B cell (primary cell): ENCODE measurements around the gene HLCS. TPM values are rescaled to one million over a fixed set of nuclear protein-coding genes. Genes with fewer than 3 reads are reported as not detected.

Source experiments
- ATAC-seq: fragments of 200-7000 bp; cut with Tn5 transposase; one replicate; pipeline ENCODE4 v1.10.0; 2021; ENCODE audit warnings: low read depth, mild to moderate bottlenecking, moderate number of reproducible peaks, moderate library complexity
- CTCF ChIA-PET: fragments of 350-600 bp; sonication (Branson Sonifier 250); formaldehyde crosslinking; loops from one replicate; lab custom pipeline; 2021; ENCODE audit warnings: antibody characterized with exemption, inconsistent platforms; lab: Charles Lee
- POLR2A ChIA-PET: fragments of 350-600 bp; sonication (Branson Sonifier 250); formaldehyde crosslinking; loops from one replicate; lab custom pipeline; 2021; ENCODE audit warnings: antibody characterized with exemption; lab: Charles Lee
- DNase-seq: peaks from one replicate; pipeline ENCODE4 v3.0.0; 2013
- H2AFZ ChIP-seq: 2 replicates; pipeline ENCODE4 v1.6.1; 2012; ENCODE audit warnings: mild to moderate bottlenecking, low read depth, low read length; ENCODE audit not compliant: insufficient read depth, poor library complexity, severe bottlenecking
- H3K27ac ChIP-seq, 2 donors: 1 replicate in 1 of 2; 2 replicates in 1 of 2; pipeline ENCODE4 v1.5.1; 2012 to 2013; ENCODE audit warnings: low read length in 2 of 2, mild to moderate bottlenecking in 2 of 2, moderate library complexity in 1 of 2
- H3K27me3 ChIP-seq, 4 experiments: fragments of 200-600 bp in 1 of 4; sonication (generic) in 1 of 4; replicated peaks in 1 of 4; 1 replicate in 2 of 4; 2 replicates in 2 of 4; pipeline versions ENCODE4 v1.6.1 to v1.7.0; 2013 to 2016; ENCODE audit warnings: low read length in 3 of 4, mild to moderate bottlenecking in 2 of 4, mixed read lengths in 1 of 4, moderate library complexity in 1 of 4; ENCODE audit not compliant: insufficient read depth in 4 of 4, control insufficient read depth in 3 of 4; ENCODE audit errors: control extremely low read depth in 1 of 4
- H3K36me3 ChIP-seq, 2 experiments: replicated peaks in 1 of 2; 1 replicate in 1 of 2; 2 replicates in 1 of 2; pipeline versions ENCODE4 v1.6.1 to v1.7.1; 2013; ENCODE audit warnings: low read length in 1 of 2; ENCODE audit not compliant: insufficient read depth in 2 of 2, control insufficient read depth in 1 of 2; ENCODE audit errors: control extremely low read depth in 1 of 2, extremely low read depth in 1 of 2
- H3K4me1 ChIP-seq, 2 donors: fragments of 200-600 bp in 1 of 2; sonication (generic) in 1 of 2; 1 replicate in 1 of 2; 2 replicates in 1 of 2; pipeline versions ENCODE4 v1.5.1 to v1.6.1; 2013 to 2017; ENCODE audit warnings: low read length in 2 of 2; ENCODE audit not compliant: control insufficient read depth in 2 of 2, insufficient read depth in 2 of 2
- H3K4me2 ChIP-seq: replicated peaks from 2 replicates; pipeline ENCODE3; 2012; ENCODE audit warnings: mild to moderate bottlenecking, low read depth, low read length; ENCODE audit not compliant: poor library complexity, severe bottlenecking
- H3K4me3 ChIP-seq, 5 experiments: fragments of 200-600 bp in 1 of 5; sonication (generic) in 1 of 5; 1 replicate in 3 of 5; 2 replicates in 2 of 5; pipeline versions ENCODE4 v1.5.1 to v1.7.0; 2011 to 2016; ENCODE audit warnings: low read length in 4 of 5, mild to moderate bottlenecking in 4 of 5, low read depth in 2 of 5, control low read depth in 1 of 5, moderate library complexity in 1 of 5; ENCODE audit not compliant: insufficient read depth in 1 of 5; ENCODE audit errors: control extremely low read depth in 1 of 5, extremely low read depth in 1 of 5
- H3K79me2 ChIP-seq: fragments of 200-600 bp; sonication (generic); one replicate; pipeline ENCODE4 v1.6.0; 2016; ENCODE audit warnings: low read length; ENCODE audit not compliant: control insufficient read depth, insufficient read depth
- H3K9ac ChIP-seq: fragments of 200-600 bp; sonication (generic); 2 replicates; pipeline ENCODE4 v1.6.1; 2017; ENCODE audit warnings: mild to moderate bottlenecking, low read length, moderate library complexity
- H3K9me3 ChIP-seq, 3 donors: one replicate each; pipeline versions ENCODE4 v1.6.1 to v1.7.1; 2013; ENCODE audit warnings: low read length in 2 of 3; ENCODE audit not compliant: control insufficient read depth in 2 of 3, insufficient read depth in 1 of 3; ENCODE audit errors: control extremely low read depth in 1 of 3
- H4K20me1 ChIP-seq: 2 replicates; pipeline ENCODE4 v1.6.0; 2012; ENCODE audit warnings: mild to moderate bottlenecking, low read length; ENCODE audit not compliant: insufficient read depth, control insufficient read depth, poor library complexity, severe bottlenecking
- H3K27ac Mint-ChIP-seq: one replicate; pipeline ENCODE4 v1.8.0; 2021; ENCODE audit warnings: mixed read lengths
- H3K27me3 Mint-ChIP-seq: one replicate; pipeline ENCODE4 v1.8.0; 2021; ENCODE audit warnings: mixed read lengths
- H3K4me1 Mint-ChIP-seq: one replicate; pipeline ENCODE4 v1.8.0; 2021; ENCODE audit warnings: mixed read lengths
- H3K4me3 Mint-ChIP-seq: one replicate; pipeline ENCODE4 v1.8.0; 2021; ENCODE audit warnings: mixed read lengths
- H3K9me3 Mint-ChIP-seq: one replicate; pipeline ENCODE4 v1.8.0; 2022; ENCODE audit warnings: mixed read lengths; ENCODE audit not compliant: insufficient read depth
- EZH2 ChIP-seq: IDR thresholded peaks from 2 replicates; pipeline ENCODE4 v1.6.1; 2012; ENCODE audit warnings: borderline replicate concordance, low read depth, mild to moderate bottlenecking, moderate library complexity, low read length; ENCODE audit not compliant: insufficient read depth, poor library complexity, severe bottlenecking
- WGBS: methylation state at CpG from one replicate; pipeline ENCODE4 v1.1.5; 2013; ENCODE audit warnings: missing lambda C conversion rate; ENCODE audit not compliant: insufficient coverage; 5-methylcytosine and 5-hydroxymethylcytosine counted together
- intact Hi-C: fragments of 100-400 bp; cut with micrococcal nuclease; formaldehyde crosslinking; loops from one replicate; pipeline ENCODE4 v1.10.0; 2022
- polyA plus RNA-seq: library from polyadenylated mRNA; depleted of rRNA; stranded (reverse); fragments of >200 nt; gene quantifications from 2 replicates; pipeline ENCODE4 v1.2.3, GENCODE V29; 2012
- total RNA-seq, 2 donors: library from RNA; stranded (reverse); fragments of 120-200 nt in 1 of 2; gene quantifications; 1 replicate in 1 of 2; 2 replicates in 1 of 2; pipeline versions ENCODE4 v1.2.3 to v1.2.4, GENCODE V29; 2013 to 2022
- TF ChIP-seq, protein P1 (sequence below): fragments of 200-600 bp; IDR thresholded peaks from one replicate; pipeline ENCODE4 v1.8.0; 2022; ENCODE audit warnings: antibody characterized with exemption, mild to moderate bottlenecking

Gene HLCS
- total and polyA plus RNA-seq, 2 donors (not counting 1 experiment from before 2014, with no cell fraction given) = 4.4 to 14.7 TPM

DNA sequence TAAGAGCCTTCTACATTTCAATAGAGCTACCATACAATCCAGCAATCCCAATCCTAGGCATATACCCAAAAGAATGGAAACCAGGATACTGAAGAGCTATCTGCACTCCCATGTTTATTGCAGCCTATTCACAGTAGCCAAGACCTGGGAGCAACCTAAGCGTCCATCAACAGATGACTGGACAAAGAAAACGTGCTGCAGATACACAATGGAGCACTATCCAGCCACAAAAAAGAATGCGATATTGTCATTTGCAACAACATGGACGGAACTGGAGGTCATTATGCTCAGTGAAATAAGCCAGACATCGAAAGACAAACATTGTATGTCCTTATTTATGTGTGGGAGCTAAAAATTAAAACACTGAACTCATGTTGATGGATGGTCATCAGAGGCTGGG lies 115.3 kb downstream of the HLCS start:
- ATAC-seq (no peak), DNase-seq (no peak)
- Mint-ChIP-seq H3K27ac (no peak overlapping the region), H3K4me3 (no peak overlapping the region), H3K27me3 (no peaks in the 10 kb centered on the region), H3K9me3 (no peaks in the 10 kb centered on the region), H3K4me1 (no peaks in the 10 kb centered on the region)
- ChIA-PET CTCF (no interaction called here), POLR2A (no interaction called here)
- Histone ChIP-seq H3K4me2 (no peak overlapping the region), H3K27ac (no peak overlapping the region), H3K36me3 (no peaks in the 10 kb centered on the region), H3K4me1 (no peaks in the 10 kb centered on the region), H3K9ac (no peak overlapping the region), H3K4me3 (no peak overlapping the region), H3K79me2 (no peaks in the 10 kb centered on the region), H3K27me3 (no peaks in the 10 kb centered on the region), H3K9me3 (no peaks in the 10 kb centered on the region), H2AFZ (no peak overlapping the region), H4K20me1 (no peaks in the 10 kb centered on the region)
- 92% methylated on average over 3 of the region's 5 CpGs for WGBS
- TF ChIP-seq, protein P1, sequence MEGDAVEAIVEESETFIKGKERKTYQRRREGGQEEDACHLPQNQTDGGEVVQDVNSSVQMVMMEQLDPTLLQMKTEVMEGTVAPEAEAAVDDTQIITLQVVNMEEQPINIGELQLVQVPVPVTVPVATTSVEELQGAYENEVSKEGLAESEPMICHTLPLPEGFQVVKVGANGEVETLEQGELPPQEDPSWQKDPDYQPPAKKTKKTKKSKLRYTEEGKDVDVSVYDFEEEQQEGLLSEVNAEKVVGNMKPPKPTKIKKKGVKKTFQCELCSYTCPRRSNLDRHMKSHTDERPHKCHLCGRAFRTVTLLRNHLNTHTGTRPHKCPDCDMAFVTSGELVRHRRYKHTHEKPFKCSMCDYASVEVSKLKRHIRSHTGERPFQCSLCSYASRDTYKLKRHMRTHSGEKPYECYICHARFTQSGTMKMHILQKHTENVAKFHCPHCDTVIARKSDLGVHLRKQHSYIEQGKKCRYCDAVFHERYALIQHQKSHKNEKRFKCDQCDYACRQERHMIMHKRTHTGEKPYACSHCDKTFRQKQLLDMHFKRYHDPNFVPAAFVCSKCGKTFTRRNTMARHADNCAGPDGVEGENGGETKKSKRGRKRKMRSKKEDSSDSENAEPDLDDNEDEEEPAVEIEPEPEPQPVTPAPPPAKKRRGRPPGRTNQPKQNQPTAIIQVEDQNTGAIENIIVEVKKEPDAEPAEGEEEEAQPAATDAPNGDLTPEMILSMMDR = no peak
- no peak for TF ChIP-seq EZH2
- intact Hi-C loops = no loop called here

DNA sequence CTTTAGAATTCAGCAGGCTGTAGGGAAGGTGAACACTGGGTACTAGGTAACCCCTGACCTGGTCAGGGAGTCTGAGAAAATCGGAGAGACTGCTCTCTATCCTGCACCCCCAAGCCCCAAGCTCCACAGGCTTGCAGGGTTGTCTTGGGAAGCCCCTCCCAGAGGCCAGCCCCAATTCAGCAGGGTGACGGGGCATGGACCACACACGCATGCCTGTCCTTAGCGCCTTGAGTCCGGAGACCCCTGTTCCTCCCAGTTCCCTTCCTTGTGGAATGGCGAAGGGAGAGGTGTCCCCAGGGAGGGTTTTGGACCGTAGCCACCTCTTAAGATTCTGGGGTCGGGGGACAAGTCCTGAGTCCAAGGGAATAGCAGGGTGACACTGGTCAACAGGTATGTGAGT lies 116.1 kb downstream of the HLCS start:
- CTCF ChIA-PET = no interaction called here
- WGBS = 100% methylated on average over 4 of the region's 8 CpGs

More for the DNA sequence above, 116.1 kb downstream of the HLCS start:
- POLR2A ChIA-PET = no interaction called here
- Histone ChIP-seq H4K20me1 (no peaks in the 10 kb centered on the region), H3K4me2 (no peak overlapping the region), H3K36me3 (no peaks in the 10 kb centered on the region), H3K27ac (no peak overlapping the region), H3K4me1 (no peaks in the 10 kb centered on the region), H3K4me3 (no peak overlapping the region), H3K27me3 (no peaks in the 10 kb centered on the region), H2AFZ (no peak overlapping the region), H3K9ac (no peak overlapping the region), H3K79me2 (no peaks in the 10 kb centered on the region), H3K9me3 (no peaks in the 10 kb centered on the region)
- H3K4me3 Mint-ChIP-seq = no peak overlapping the region
- intact Hi-C loops = no loop called here
- DNase-seq = no peak
- no peak overlapping the region for H3K27ac Mint-ChIP-seq
- H3K9me3 Mint-ChIP-seq = no peaks in the 10 kb centered on the region
- no peak for TF ChIP-seq EZH2
- TF ChIP-seq, protein P1 = no peak
- H3K4me1 Mint-ChIP-seq = no peaks in the 10 kb centered on the region
- ATAC-seq = no peak
- no peaks in the 10 kb centered on the region for H3K27me3 Mint-ChIP-seq
